Panc1 (cell line): ENCODE measurements around the gene CKAP5. TPM values are rescaled to one million over a fixed set of nuclear protein-coding genes. Genes with fewer than 3 reads are reported as not detected.

Experiments
- ATAC-seq: fragments of 200-7000 bp; cut with Tn5 transposase; 2 replicates; pipeline ENCODE4 v1.9.1; 2020; ENCODE audit warnings: mild to moderate bottlenecking, moderate library complexity
- BruUV-seq: library from RNA; stranded (reverse); fragments of 400-500 nt; replicated peaks from 2 replicates; lab custom pipeline; 2021; lab: Mats Ljungman, UMichigan
- CTCF ChIA-PET: fragments of 300-600 bp; sonication (Branson Sonifier 250); formaldehyde crosslinking; loops from one replicate; lab custom pipeline; 2022; ENCODE audit warnings: antibody characterized with exemption; lab: Charles Lee
- POLR2A ChIA-PET: fragments of 300-600 bp; sonication (Branson Sonifier 250); formaldehyde crosslinking; loops from one replicate; lab custom pipeline; 2022; ENCODE audit warnings: antibody characterized with exemption; lab: Charles Lee
- DNase-seq: peaks from one replicate; pipeline ENCODE4 v3.0.0-alpha.2; 2010; ENCODE audit warnings: low read depth, low spot score
- H3K27ac ChIP-seq: 2 replicates; pipeline ENCODE4 v1.5.1; 2011; ENCODE audit warnings: mild to moderate bottlenecking, low read length, inconsistent platforms
- H3K27me3 ChIP-seq: fragments of 200-500 bp; sonication (Bioruptor generic); 2 replicates; pipeline ENCODE4 v1.6.0; 2014; ENCODE audit warnings: low read length, inconsistent platforms; ENCODE audit not compliant: control insufficient read depth, insufficient read depth
- H3K36me3 ChIP-seq: fragments of 200-500 bp; sonication (Bioruptor generic); 2 replicates; pipeline ENCODE4 v1.5.1; 2014; ENCODE audit warnings: inconsistent platforms, mild to moderate bottlenecking, low read length, moderate library complexity; ENCODE audit not compliant: control insufficient read depth, insufficient read depth
- H3K4me1 ChIP-seq: 2 replicates; pipeline ENCODE4 v1.5.1; 2011; ENCODE audit warnings: inconsistent platforms, mild to moderate bottlenecking, low read length, moderate library complexity; ENCODE audit not compliant: control insufficient read depth, insufficient read depth
- H3K4me3 ChIP-seq, 2 experiments: 2 replicates each; pipeline ENCODE4 v1.5.1; 2011 to 2012; ENCODE audit warnings: low read depth in 2 of 2, low read length in 2 of 2, mild to moderate bottlenecking in 2 of 2, inconsistent platforms in 1 of 2, moderate library complexity in 1 of 2
- H3K9me3 ChIP-seq: fragments of 200-500 bp; sonication (Bioruptor generic); 2 replicates; pipeline ENCODE4 v1.5.1; 2014; ENCODE audit warnings: low read depth, mild to moderate bottlenecking, inconsistent platforms, low read length, moderate library complexity; ENCODE audit not compliant: control insufficient read depth, insufficient read depth
- CTCF ChIP-seq: fragments of 450-650 bp; IDR thresholded peaks from 2 replicates; pipeline ENCODE4 v1.5.1; 2017; ENCODE audit warnings: mild to moderate bottlenecking
- POLR2AphosphoS5 ChIP-seq: IDR thresholded peaks from 2 replicates; pipeline ENCODE4 v1.6.1; 2012; ENCODE audit warnings: mild to moderate bottlenecking, low read depth, low read length, moderate library complexity
- REST ChIP-seq, 2 experiments: IDR thresholded peaks; 2 replicates each; pipeline ENCODE4 v1.6.1; 2011 to 2012; ENCODE audit warnings: low read depth in 2 of 2, control low read depth in 1 of 2, low read length in 1 of 2, mild to moderate bottlenecking in 1 of 2, moderate library complexity in 1 of 2; ENCODE audit not compliant: insufficient read depth in 1 of 2
- SIN3A ChIP-seq: IDR thresholded peaks from 2 replicates; pipeline ENCODE4 v1.6.1; 2012; ENCODE audit warnings: low read depth, mild to moderate bottlenecking, low read length, moderate library complexity, borderline replicate concordance; ENCODE audit not compliant: insufficient read depth
- TCF7L2 ChIP-seq: IDR thresholded peaks from 2 replicates; pipeline ENCODE4 v1.6.1; 2011; ENCODE audit warnings: mild to moderate bottlenecking, low read depth, low read length, inconsistent platforms
- in situ Hi-C: cut with HindIII; loops from 2 replicates; pipeline ENCODE4 v1.10.0; 2016; ENCODE audit warnings: low sequenced_read_pairs, low pct_unique_long_range_greater_than_20kb
- intact Hi-C: fragments of 100-400 bp; cut with micrococcal nuclease; formaldehyde crosslinking; loops from one replicate; pipeline ENCODE4 v1.10.0; 2022; ENCODE audit not compliant: unreplicated experiment
- total RNA-seq: library from RNA; stranded (reverse); gene quantifications from one replicate; pipeline ENCODE4 v1.2.1, GENCODE V29; 2021; ENCODE audit not compliant: unreplicated experiment

Gene CKAP5
- total RNA-seq, 1 experiment from 2014 or later: 191 TPM

- Histone ChIP-seq H3K27me3 (no peaks in the 10 kb centered on the region), H3K4me1 (no peaks in the 10 kb centered on the region), H3K9me3 (no peaks in the 10 kb centered on the region), H3K36me3 (peaks cover 55% of the 10 kb centered on the region), H3K27ac (no peak overlapping the region), H3K4me3 (no peak overlapping the region)
- CTCF ChIA-PET: no interaction called here
- DNase-seq (no peak), ATAC-seq (no peak)
- BruUV-seq: no TSS peak
- POLR2A ChIA-PET: no interaction called here
- intact Hi-C loops (no loop called here), in situ Hi-C loops (no loop called here)
- no peak for TF ChIP-seq TCF7L2
- no peak for TF ChIP-seq SIN3A
- no peak for TF ChIP-seq CTCF
- no peak for TF ChIP-seq POLR2AphosphoS5
- TF ChIP-seq REST (IDR thresholded peaks at IDR 0.05; ENCODE audit: insufficient read depth in 1 of 2, low read depth in 2 of 2, low read length in 1 of 2): no peak
Measured at GRCh38 chr11:46760429-46761128, 85.5 kb downstream of the CKAP5 start.

GRCh38 chr11:46759196-46759595 is 86.9 kb downstream of the CKAP5 start:
- no peak for DNase-seq
- ChIA-PET CTCF (no interaction called here), POLR2A (no interaction called here)
- in situ Hi-C loops (no loop called here), intact Hi-C loops (no loop called here)
- Histone ChIP-seq H3K4me1 (no peaks in the 10 kb centered on the region), H3K27me3 (no peaks in the 10 kb centered on the region), H3K27ac (no peak overlapping the region), H3K36me3 (peaks cover 50% of the 10 kb centered on the region), H3K4me3 (no peak overlapping the region), H3K9me3 (no peaks in the 10 kb centered on the region)
- TF ChIP-seq CTCF: no peak
- no peak for TF ChIP-seq POLR2AphosphoS5
- no peak for TF ChIP-seq TCF7L2
- TF ChIP-seq SIN3A: no peak
- TF ChIP-seq REST (IDR thresholded peaks at IDR 0.05; ENCODE audit: insufficient read depth in 1 of 2, low read depth in 2 of 2, low read length in 1 of 2): no peak
- ATAC-seq: no peak
- no TSS peak for BruUV-seq
